GM12891 (cell line): Measurements from ENCODE around the gene C5orf22.

Source experiments
- POLR2A ChIP-seq: IDR thresholded peaks from 2 replicates; pipeline ENCODE4 v1.6.1; 2011; ENCODE audit warnings: low read depth, low read length, control low read depth
- POLR2AphosphoS5 ChIP-seq: IDR thresholded peaks from 2 replicates; pipeline ENCODE4 v1.6.1; 2011; ENCODE audit warnings: low read depth, low read length, control low read depth
- SPI1 ChIP-seq: IDR thresholded peaks from 2 replicates; pipeline ENCODE4 v1.6.1; 2011; ENCODE audit warnings: low read depth, low read length, control low read depth

DNA sequence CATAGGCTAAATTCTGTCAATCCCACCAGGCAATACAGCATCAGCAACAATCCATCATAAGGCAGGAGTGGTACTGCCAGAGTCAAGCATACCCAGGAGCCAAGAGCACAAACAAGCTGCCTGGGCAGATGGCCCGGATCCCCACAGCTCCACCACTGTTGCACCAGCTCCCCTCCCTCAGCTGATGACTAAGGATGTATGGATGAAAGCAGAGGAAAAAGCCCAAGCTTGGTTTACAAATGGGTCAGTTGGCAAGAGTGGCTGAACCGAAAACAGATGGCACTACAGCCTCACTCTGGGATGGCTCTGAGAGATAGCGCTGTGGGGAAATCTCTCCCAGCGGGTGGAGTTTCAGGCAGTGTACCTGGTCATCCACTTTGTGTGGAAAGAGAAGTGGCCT is 29.6 kb upstream of the C5orf22 start:
- TF ChIP-seq POLR2A (no peak), POLR2AphosphoS5 (no peak), SPI1 (no peak)
